ENCODE results near the gene CYBRD1. TPM values are rescaled to one million over a fixed set of nuclear protein-coding genes. Genes with fewer than 3 reads are reported as not detected.
A peak's percentile ranks its signal among the peaks of the same experiment; 100 is the strongest.

CYBRD1 gene, protein sequence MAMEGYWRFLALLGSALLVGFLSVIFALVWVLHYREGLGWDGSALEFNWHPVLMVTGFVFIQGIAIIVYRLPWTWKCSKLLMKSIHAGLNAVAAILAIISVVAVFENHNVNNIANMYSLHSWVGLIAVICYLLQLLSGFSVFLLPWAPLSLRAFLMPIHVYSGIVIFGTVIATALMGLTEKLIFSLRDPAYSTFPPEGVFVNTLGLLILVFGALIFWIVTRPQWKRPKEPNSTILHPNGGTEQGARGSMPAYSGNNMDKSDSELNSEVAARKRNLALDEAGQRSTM
- total RNA-seq (223 TPM), polyA plus RNA-seq (186 TPM)

GRCh38 chr2:171522052-171522787, at the start of gene CYBRD1:
CYBRD1 (plus strand) TSS chr2:171522474; CDS start chr2:171522546, 72 bp downstream.
- H3K4me1 ChIP-seq (ENCODE audit: insufficient read depth) = peaks cover 1% of the 10 kb centered on the region
- WGBS = under 1% methylated on average over 45 of the region's 45 CpGs
- H3K4me3 ChIP-seq (ENCODE audit: low read depth, low read length) = peak within 1 kb of the TSS; percentile 74
- H3K27ac ChIP-seq (ENCODE audit: low read depth) = peak within 1 kb of the TSS; percentile 89
- no peaks in the 10 kb centered on the region for H3K36me3 ChIP-seq (ENCODE audit: insufficient read depth)
- no peak for DNase-seq (ENCODE audit: extremely low spot score)

DNA sequence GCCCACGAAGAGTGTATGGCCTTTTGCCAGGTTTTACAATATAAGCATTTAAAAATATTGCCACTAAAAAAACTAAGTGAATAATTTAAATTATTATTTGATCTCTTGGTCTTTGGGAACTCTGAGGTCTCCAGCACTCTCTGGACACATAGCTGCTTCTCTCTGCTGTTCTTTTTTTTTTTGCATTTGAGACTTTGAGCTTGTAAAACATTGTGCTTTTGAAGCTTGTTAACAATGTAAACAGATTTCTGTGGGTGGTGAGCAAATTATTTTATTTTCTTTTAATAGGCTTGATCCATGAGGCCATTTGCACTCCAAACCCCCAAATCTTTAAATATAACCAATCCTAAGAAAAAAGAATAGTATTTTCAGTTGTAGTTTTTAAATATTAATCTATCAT, 46.3 kb upstream of the CYBRD1 start:
- Histone ChIP-seq H3K36me3 (ENCODE audit: insufficient read depth) (no peaks in the 10 kb centered on the region), H3K27ac (ENCODE audit: low read depth) (no peak overlapping the region), H3K4me1 (ENCODE audit: insufficient read depth) (no peaks in the 10 kb centered on the region), H3K4me3 (ENCODE audit: low read depth, low read length) (no peak overlapping the region)
- no peak for DNase-seq (ENCODE audit: extremely low spot score)
- WGBS = 70% methylated on average over 1 of the region's 1 CpG

DNA sequence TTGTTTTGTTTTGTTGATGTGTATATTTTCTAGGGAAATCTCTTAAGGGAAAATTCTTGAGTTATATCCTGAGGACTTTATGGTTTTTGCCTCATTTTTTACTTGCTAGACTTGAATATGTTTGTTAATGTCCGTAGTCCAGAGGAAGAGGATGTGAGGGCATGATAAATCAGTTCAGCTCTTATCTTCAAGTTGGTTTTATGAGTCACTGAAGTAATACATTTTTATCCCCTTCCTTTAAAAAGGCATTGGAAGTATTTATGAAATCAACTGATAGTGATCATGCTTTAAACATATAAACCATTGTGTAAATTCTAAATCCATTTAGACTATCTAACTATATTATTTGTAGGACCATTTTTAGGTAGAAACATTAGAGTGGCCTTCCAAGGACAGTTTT, 43.9 kb upstream of the CYBRD1 start:
- Histone ChIP-seq H3K36me3 (ENCODE audit: insufficient read depth) (no peaks in the 10 kb centered on the region), H3K27ac (ENCODE audit: low read depth) (no peak overlapping the region), H3K4me1 (ENCODE audit: insufficient read depth) (no peaks in the 10 kb centered on the region), H3K4me3 (ENCODE audit: low read depth, low read length) (no peak overlapping the region)
- no peak for DNase-seq (ENCODE audit: extremely low spot score)
- 49% methylated on average over 1 of the region's 1 CpG for WGBS

- WGBS = 87% methylated on average over 3 of the region's 3 CpGs
Observed at GRCh38 chr2:171479154-171479814, 43.0 kb upstream of the CYBRD1 start.

GRCh38 chr2:171480908-171481307, 41.4 kb upstream of the CYBRD1 start:
- no peaks in the 10 kb centered on the region for H3K36me3 ChIP-seq (ENCODE audit: insufficient read depth)
- no peak overlapping the region for H3K27ac ChIP-seq (ENCODE audit: low read depth)
- no peak for DNase-seq (ENCODE audit: extremely low spot score)
- 74% methylated on average over 1 of the region's 1 CpG for WGBS
- no peaks in the 10 kb centered on the region for H3K4me1 ChIP-seq (ENCODE audit: insufficient read depth)
- H3K4me3 ChIP-seq (ENCODE audit: low read depth, low read length) = no peak overlapping the region

More at GRCh38 chr2:171479154-171479814, 43.0 kb upstream of the CYBRD1 start:
- Histone ChIP-seq H3K36me3 (ENCODE audit: insufficient read depth) (no peaks in the 10 kb centered on the region), H3K4me3 (ENCODE audit: low read depth, low read length) (no peak overlapping the region), H3K4me1 (ENCODE audit: insufficient read depth) (no peaks in the 10 kb centered on the region), H3K27ac (ENCODE audit: low read depth) (no peak overlapping the region)
- no peak for DNase-seq (ENCODE audit: extremely low spot score)

GRCh38 chr2:171482308-171482707, 40.0 kb upstream of the CYBRD1 start:
- Histone ChIP-seq H3K27ac (ENCODE audit: low read depth) (no peak overlapping the region), H3K4me1 (ENCODE audit: insufficient read depth) (no peaks in the 10 kb centered on the region), H3K4me3 (ENCODE audit: low read depth, low read length) (no peak overlapping the region), H3K36me3 (ENCODE audit: insufficient read depth) (no peaks in the 10 kb centered on the region)
- DNase-seq (ENCODE audit: extremely low spot score) = no peak

GRCh38 chr2:171482877-171483276, 39.4 kb upstream of the CYBRD1 start:
- Histone ChIP-seq H3K4me3 (ENCODE audit: low read depth, low read length) (no peak overlapping the region), H3K27ac (ENCODE audit: low read depth) (no peak overlapping the region), H3K36me3 (ENCODE audit: insufficient read depth) (no peaks in the 10 kb centered on the region), H3K4me1 (ENCODE audit: insufficient read depth) (no peaks in the 10 kb centered on the region)
- no peak for DNase-seq (ENCODE audit: extremely low spot score)
- 90% methylated on average over 3 of the region's 3 CpGs for WGBS

DNA sequence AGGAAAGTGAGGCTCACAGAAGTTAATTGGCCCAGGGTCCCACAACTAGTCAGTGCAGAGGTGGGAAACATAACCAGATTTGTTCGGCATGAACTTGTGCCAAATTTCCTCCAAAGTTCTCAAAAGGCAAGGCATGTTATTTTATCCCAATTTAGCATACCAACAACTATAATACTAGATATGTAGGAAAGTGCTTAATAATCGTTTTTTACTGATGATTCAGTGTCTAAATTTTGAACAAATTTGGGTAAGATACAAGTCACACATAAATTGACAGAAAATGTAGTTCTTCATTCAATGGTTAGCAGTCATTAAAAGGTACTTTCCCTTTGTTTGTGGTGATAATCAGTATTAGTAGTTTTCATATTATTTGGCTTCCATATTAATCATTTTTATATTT, 38.5 kb upstream of the CYBRD1 start:
- no peak overlapping the region for H3K4me3 ChIP-seq (ENCODE audit: low read depth, low read length)
- WGBS = 80% methylated on average over 2 of the region's 2 CpGs
- no peaks in the 10 kb centered on the region for H3K4me1 ChIP-seq (ENCODE audit: insufficient read depth)
- no peak overlapping the region for H3K27ac ChIP-seq (ENCODE audit: low read depth)
- no peaks in the 10 kb centered on the region for H3K36me3 ChIP-seq (ENCODE audit: insufficient read depth)
- no peak for DNase-seq (ENCODE audit: extremely low spot score)

DNA sequence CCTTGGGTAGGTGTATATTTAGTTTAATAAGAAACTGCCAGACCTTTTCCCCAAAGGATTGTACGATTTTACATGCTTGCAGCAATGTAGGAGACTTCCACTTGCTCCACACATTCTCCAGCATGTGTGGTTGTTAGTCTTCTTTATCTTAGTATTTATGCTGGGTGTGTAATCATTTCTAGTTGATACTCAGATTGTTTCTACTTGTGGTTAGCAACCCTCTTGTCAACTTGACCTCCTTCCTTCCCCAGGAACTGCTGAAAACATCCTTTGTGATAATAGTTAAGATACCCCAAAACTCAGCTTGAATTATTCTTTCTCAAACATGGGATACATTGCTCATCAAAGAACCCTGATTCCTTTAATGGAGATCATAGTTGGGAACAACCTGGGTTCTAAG, 37.2 kb upstream of the CYBRD1 start:
- no peak overlapping the region for H3K27ac ChIP-seq (ENCODE audit: low read depth)

DNA sequence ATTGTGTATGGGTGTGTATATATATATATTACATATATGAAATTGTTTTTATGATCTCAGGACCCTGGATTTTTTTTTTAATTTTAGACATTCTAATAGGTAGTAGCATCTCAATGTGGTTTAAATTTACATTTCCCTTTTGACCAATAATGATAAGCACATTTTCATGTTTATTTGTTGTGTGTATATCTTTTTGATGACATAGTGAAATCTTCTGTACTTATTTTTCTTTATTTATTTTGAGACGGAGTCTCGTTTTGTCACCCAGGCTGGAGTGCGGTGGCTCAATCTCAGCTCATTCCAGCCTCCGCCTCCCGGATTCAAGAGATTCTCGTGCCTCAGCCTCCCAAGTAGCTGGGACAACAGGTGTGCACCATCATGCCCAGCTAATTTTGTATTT, 35.1 kb upstream of the CYBRD1 start:
- 98% methylated on average over 6 of the region's 6 CpGs for WGBS

More for the DNA sequence above, 37.2 kb upstream of the CYBRD1 start:
- no peak for DNase-seq (ENCODE audit: extremely low spot score)
- H3K36me3 ChIP-seq (ENCODE audit: insufficient read depth) = no peaks in the 10 kb centered on the region
- no peaks in the 10 kb centered on the region for H3K4me1 ChIP-seq (ENCODE audit: insufficient read depth)
- H3K4me3 ChIP-seq (ENCODE audit: low read depth, low read length) = no peak overlapping the region
- 64% methylated on average over 1 of the region's 1 CpG for WGBS

DNA sequence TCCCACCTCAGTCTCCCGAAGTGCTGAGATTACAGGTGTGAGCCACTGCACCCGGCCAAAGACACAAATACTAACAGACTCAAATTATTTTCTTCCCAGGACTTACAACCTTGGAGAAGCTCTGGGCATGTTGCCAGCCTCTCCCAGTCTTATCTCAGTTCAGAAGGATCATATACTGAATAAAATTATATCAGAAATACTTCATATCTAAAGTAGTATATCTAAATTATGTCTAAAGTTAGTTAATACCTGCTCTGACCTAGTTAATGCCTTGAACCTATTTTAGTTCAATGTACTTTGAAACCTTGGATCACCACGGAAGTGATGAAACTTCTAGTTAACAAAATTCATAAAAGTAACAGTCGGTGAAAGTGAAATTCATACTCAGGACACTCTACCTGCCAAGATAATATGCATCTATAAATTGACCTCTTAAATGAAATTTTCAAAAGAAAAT, 34.4 kb upstream of the CYBRD1 start:
- DNase-seq (ENCODE audit: extremely low spot score) = no peak
- Histone ChIP-seq H3K36me3 (ENCODE audit: insufficient read depth) (no peaks in the 10 kb centered on the region), H3K4me1 (ENCODE audit: insufficient read depth) (no peaks in the 10 kb centered on the region), H3K27ac (ENCODE audit: low read depth) (no peak overlapping the region), H3K4me3 (ENCODE audit: low read depth, low read length) (no peak overlapping the region)
- 82% methylated on average over 4 of the region's 4 CpGs for WGBS

More for the DNA sequence above, 35.1 kb upstream of the CYBRD1 start:
- H3K36me3 ChIP-seq (ENCODE audit: insufficient read depth) = no peaks in the 10 kb centered on the region
- H3K4me1 ChIP-seq (ENCODE audit: insufficient read depth) = no peaks in the 10 kb centered on the region
- H3K4me3 ChIP-seq (ENCODE audit: low read depth, low read length) = no peak overlapping the region
- no peak overlapping the region for H3K27ac ChIP-seq (ENCODE audit: low read depth)
- DNase-seq (ENCODE audit: extremely low spot score) = no peak

- 91% methylated on average over 2 of the region's 2 CpGs for WGBS
- H3K4me1 ChIP-seq (ENCODE audit: insufficient read depth) = no peaks in the 10 kb centered on the region
- H3K27ac ChIP-seq (ENCODE audit: low read depth) = no peak overlapping the region
- H3K36me3 ChIP-seq (ENCODE audit: insufficient read depth) = no peaks in the 10 kb centered on the region
- DNase-seq (ENCODE audit: extremely low spot score) = no peak
- no peak overlapping the region for H3K4me3 ChIP-seq (ENCODE audit: low read depth, low read length)
Observed at GRCh38 chr2:171490577-171490976, 31.7 kb upstream of the CYBRD1 start.

- WGBS = 92% methylated on average over 3 of the region's 3 CpGs
Observed at GRCh38 chr2:171491292-171491691, 31.0 kb upstream of the CYBRD1 start.

DNA sequence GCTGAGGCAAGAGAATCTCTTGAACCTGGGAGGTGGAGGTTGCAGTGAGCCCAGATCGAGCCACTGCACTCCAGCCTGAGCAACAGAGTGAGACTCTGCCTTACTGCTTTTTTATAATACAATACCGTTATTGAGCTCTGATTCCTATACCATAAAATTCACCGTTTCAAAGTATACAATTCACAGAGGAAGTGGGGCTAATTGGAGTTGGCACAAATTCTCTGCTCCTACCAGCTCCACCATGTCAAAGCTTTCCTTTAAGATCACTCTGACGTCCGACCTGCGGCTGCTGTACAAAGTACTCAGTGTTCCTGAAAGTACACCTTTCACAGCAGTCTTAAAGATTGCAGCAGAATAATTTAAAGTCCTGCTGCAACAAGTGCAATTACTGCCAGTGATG, 29.6 kb upstream of the CYBRD1 start:
- H3K36me3 ChIP-seq (ENCODE audit: insufficient read depth) = no peaks in the 10 kb centered on the region
- no peaks in the 10 kb centered on the region for H3K4me1 ChIP-seq (ENCODE audit: insufficient read depth)
- H3K27ac ChIP-seq (ENCODE audit: low read depth) = no peak overlapping the region
- 78% methylated on average over 6 of the region's 6 CpGs for WGBS
- no peak overlapping the region for H3K4me3 ChIP-seq (ENCODE audit: low read depth, low read length)
- DNase-seq (ENCODE audit: extremely low spot score) = no peak

More at GRCh38 chr2:171491292-171491691, 31.0 kb upstream of the CYBRD1 start:
- no peak overlapping the region for H3K4me3 ChIP-seq (ENCODE audit: low read depth, low read length)
- H3K4me1 ChIP-seq (ENCODE audit: insufficient read depth) = no peaks in the 10 kb centered on the region
- no peak for DNase-seq (ENCODE audit: extremely low spot score)
- no peak overlapping the region for H3K27ac ChIP-seq (ENCODE audit: low read depth)
- no peaks in the 10 kb centered on the region for H3K36me3 ChIP-seq (ENCODE audit: insufficient read depth)

All from urinary bladder (tissue), 4 donors.